Fibroblast of peridontal ligament (primary cell): ENCODE data around the gene DPCD.

Experiments used
- DNase-seq: peaks from one replicate; pipeline ENCODE4 v3.0.0-alpha.2; 2010; ENCODE audit errors: extremely low read depth

DPCD gene

DNA sequence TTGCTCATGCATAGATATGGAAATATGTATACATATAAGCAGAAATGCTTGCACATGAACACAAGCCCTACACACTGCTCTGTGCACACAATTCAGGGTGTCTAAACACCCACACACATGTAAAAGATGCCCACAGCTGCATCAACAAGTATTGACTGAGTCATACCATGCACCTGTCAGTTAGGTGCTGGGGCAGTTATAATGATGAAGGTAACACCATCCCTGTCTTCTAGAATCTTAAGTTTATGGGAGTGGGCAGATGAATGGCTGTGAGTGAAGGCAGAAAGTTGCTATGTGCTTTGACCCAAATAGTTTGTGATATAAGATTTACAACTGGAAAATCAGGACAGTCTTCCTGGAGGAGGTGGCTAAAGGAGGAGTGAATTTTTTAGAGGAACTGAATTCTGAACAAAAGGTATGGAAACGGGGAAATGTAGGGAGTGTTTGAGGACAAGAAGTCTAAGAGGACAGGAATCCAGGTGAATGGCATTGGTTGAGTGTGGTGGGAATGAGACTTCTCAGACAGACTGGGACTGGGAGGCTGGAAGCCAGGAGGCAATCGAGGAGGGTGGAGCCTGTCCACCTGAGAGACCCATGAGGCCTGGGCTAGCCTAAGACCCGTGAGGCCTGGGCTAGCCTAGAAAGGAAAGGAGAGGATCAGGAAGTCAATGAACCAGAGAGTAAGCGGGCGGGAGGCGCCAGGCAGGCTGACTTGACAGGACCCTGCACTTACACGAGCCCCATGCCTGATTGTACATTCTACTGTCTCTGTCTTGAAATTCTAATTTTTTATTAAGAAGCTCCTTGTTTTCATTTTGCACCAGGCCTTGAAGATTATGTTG is 20.7 kb upstream of the DPCD start:
- DNase-seq, result no peak

DNA sequence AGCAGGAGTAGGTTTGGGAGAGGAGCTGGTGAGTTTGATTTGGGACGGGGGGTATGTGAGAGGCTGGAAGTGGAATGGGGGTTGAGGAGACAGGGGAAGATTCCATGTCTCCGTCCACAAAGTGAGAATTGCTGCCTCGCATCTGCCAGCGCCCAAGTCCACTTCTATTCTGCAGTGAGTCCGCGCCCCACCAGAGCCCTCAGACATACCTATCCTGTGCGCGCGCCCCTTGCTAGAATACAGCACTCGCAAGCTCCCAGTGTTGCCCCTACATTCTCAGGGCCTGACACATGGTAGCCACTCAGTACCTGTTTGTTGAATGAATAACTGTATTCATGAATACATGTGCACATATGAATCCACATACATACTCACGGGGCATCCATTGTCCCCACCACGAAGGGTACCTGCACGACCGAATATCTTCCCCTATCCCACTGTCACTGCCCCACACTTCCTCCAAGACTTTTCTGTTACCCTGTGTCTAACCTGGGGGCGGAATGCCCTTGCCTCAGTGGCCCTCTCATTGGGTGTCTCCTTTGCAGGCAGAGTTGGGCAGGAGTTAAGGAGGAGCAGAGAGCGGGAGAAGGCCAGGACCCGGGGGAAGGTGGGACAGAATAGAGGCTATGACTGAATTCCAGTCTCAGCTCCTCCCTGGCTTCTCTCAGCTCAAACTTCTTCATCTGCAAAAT is 19.9 kb upstream of the DPCD start:
- no peak for DNase-seq

DNA sequence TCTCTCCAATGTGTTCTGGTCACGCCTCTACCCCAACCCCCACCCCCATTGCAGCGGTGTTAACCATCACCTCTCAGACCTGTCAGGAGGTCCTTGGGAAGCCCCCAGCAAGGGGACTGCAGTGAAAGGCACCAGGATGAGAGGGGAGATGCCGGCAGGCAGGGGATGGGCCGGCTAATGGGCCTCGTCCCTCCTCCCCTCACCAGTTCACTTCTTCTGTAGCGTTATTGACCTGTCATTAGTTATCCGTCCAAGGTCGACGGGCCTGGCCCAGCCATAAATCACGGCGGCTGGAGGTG is 18.8 kb upstream of the DPCD start:
- DNase-seq, result no peak

DNA sequence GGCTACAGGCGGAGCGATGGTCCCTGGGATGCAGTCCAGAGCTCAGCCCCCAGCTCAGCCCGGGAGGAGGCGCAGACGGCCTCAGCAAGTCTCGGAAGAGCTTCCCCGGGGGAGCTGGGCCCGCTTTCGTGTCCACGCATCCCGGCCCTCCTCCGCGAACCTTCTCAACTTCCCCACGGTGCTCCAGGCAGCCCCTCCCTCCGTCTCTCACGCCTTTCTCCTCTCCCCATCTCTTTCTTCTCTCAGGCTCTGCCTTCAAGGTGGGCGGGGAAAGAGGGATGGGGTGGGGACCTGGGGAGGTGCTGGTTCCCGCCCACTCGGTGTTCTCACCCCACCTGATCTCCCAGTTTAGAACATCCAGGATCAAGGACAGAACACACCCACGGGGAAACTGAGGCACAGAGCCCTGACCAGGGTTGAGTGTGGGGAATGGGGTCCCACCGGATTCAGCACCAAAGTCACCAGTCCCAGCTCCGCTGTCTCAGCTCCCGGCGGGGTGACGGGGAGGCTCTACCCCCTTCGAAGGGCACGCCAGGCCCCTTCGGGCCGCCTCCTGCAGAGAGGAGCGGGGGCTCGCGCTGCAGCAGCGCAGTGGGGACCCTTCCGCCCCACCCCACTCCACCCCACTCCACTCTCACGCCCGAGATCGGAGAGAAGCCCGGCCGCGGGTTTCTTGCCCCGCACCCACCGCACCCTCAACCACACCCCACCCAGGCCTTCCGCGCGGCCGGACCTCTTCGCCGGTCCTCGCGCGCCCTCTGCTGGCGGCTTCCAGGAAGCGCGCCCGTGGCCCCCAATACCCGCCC is 18.3 kb upstream of the DPCD start:
- DNase-seq, result peak; percentile 63

DNA sequence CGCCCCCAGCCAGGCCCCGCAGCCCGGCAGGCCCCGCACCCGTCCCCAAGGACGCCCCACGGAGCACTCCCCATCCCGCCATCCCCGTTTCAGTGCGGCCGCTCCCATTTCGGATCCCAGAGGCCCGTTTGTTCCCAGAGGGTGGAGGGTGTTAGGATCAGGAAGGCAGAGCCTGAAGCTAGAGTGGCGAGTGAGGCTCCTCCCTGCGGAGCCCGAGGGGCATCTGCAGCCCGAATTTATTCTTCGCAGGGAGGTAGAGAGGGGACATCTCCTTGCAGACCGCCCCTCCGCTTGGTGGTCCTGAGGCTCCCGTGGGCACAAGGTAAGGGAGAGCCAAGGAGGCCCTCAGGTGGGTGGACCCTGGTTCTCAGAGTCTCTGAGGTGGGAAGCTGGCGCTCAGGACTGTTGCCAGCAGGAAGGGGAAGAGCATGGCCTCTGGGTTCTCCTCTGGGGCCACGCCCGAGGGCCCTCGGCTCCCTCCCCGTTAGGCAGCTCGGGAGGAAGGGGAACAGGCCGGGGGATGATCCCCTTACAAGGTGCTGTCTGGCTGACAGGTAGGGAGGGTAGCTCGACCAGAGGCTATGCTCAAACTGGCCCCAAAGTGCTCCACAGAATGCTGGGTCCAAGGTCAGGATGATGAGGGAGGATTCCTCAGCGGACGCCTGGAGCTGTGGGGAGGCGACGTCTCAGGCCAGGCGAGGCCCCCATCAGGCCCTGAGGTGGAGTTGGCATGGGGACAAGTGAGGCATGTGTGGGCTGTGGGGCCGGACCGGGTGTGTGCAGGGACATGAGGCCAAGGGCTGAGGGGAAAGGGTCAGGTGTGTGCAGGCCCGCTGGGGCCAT is 17.5 kb upstream of the DPCD start:
- no peak for DNase-seq

DNA sequence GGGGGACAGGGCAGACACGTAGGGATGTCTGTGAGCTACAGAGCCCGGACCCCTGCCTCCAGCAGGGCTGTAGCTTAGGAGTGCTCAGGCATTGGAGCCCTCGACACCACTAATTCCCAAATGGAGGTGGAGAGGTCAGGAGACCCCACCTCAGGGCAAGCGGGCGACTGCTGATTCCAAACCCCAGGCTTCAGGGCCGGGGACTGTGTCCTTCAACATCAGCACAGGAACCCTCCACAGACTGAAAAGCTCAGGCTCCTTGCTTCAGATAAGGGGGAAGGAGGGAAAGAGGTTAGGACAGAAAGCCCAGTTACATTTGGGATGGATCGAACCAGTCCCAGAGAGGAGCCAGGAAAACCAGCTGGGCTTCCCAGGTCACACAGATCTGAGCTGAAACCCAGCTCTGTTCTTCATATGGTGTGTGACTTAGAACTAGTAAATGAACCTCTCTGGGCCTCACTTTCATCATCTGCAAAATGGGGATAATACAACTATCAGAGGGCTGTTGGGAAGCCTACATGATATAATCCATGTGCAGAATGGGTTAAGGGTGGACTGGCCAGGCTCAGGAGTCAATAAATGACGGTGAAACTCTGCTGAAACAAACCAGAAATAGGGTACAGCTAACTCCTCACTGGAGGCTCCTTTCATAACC is 16.7 kb upstream of the DPCD start:
- no peak for DNase-seq

DNA sequence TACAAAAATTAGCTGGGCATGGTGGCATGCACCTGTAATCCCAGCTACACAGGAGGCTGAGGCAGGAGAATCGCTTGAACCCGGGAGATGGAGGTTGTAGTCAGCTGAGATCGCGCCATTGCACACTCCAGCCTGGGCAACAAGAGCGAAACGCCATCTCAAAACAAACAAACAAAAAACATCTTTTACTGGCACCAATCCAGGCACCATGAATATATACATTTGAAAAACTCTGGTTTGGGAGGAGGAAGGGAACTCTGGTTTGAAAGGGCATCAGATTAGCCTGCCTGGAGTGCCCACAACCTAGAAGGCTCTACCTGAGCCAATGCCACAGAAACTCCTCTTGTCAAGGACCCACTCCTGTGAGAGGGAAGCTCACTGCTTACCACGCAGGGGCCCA is 16.0 kb upstream of the DPCD start:
- no peak for DNase-seq

DNA sequence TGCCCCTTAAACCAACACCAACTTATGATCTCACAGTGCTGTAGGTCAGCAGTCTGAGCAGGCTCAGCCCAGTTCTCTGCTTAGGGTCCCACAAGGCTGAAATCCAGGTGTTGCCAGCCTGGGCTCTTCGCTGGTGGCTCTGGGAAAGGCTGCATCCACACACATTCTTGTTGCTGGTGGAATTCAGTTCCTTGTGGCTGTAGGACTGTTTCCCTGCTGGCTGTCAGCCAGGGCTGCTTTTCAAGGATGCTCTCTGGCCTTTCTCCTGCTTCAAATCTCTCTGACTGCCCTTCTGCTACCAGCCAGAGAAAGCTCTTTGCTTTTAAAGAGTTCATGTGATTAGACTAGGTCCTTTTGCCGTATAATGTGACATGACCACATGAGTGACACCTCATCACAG is 15.3 kb upstream of the DPCD start:
- DNase-seq, result no peak

DNA sequence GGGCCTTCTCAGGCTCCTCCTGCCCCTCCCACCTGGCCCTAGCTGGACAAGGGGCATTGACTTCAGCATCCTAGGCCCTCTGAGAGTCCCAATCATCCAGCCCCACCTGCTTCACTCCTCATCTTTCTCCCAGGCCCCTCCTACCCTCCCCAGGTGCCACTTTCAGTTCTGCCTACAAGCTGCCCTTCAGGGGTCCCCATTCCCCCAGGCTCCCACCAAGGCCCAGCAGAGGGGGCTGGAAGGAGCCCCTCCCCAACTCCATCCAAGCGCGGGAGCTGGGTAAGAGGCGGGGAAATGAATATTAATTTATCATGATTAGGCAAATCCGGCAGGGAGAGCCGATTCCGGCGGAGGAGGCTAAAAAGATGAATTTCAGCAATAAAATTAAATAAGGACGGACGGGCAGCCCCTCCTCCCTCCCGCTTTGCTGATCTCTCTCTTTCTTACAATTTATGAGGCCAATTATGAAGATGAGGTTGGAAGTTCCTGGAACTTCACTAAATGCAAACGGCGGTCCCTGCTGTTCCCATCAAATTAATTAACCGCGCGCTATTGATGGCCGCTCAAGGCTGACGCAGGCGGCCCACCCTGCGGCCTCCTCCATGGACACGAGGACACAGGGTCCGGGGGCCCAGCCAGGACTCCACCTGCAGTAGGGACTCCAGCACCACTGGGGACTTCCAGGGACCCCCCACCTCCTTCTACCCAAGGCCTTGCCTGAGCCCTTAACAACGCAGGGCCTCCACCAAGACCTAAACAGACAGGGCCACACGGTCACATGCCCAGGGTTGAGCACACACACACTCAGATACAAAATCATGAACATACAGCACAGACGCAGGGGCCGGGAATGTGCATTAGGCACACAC is 14.0 kb upstream of the DPCD start:
- DNase-seq, result no peak

DNA sequence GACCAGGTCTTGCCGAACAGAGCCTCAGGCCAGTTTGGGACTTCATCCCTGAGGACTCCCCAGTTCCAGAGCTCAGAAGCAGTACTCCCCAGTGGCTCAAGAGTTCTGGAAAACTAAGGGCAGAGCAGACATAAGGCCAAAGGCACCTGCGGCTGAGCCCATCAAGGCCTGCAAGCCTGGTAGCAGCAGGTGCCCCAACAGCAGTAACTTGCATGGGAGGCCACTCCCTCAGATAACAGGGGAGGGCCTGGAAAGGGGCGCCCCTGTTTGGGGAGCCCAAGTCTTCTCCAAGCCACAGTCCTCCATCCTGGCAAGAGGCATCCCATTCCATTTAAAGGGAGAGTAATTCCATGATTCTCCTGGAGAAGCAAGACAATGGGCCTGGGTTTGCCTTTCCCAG is 13.0 kb upstream of the DPCD start:
- DNase-seq, result no peak

DNA sequence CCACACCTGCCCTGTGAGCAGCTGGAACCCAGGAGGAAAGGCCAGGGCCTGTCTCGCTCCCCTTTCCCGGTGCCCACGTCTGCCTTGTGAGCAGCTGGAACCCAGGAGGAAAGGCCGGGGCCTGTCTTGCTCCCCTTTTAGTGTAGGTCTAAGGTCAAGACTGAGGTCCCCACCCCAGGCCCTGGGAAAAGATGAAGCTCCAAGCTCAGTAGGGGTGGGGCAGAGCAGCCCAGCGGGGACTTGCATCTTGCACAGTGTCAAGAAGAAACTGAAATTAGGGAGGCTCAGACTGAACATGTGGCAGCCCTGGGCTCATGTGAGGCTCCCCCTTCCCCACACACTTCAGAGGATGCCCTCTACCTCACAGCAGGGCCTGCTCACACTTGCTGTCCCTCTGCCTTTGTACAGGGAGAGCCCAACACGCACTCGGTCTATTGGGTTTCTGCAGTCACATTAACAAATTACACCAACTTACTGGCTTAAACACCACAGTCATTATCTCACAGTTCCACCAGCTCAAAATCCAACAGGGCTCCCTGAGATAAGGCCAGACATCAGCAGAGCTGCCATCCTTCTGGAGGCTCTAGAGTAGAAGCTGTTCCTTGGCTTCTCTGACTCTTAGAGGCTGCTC is 12.4 kb upstream of the DPCD start:
- no peak for DNase-seq

DNA sequence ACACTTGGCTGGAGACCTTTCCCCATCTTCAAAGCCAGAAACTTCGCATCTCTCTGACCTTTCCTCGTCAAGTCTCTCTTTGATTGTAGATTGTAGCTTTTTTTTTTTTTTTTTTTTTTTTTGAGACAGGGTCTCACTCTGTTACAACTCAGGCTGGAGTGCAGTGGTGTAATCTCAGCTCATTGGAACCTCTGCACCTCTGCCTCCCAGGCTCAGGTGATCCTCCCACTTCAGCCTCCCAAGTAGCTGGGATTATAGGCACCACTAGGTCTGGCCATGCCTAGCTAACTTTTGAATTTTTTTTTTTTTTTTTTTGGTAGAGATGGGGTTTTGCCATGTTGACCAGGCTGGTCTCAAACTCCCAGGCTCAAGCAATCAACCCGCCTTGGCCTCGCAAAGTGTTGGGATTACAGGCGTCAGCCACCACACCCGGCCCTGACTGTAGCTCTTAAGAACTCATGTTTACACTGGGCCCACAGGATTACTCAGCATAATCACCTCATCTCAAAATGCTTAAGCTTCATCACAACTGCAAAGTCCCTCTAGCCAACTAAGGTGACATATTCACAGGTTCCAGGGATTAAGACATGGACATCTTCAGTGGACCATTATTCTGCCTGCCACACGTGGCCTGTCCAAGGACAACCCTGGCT is 11.8 kb upstream of the DPCD start:
- DNase-seq, result peak; percentile 30

DNA sequence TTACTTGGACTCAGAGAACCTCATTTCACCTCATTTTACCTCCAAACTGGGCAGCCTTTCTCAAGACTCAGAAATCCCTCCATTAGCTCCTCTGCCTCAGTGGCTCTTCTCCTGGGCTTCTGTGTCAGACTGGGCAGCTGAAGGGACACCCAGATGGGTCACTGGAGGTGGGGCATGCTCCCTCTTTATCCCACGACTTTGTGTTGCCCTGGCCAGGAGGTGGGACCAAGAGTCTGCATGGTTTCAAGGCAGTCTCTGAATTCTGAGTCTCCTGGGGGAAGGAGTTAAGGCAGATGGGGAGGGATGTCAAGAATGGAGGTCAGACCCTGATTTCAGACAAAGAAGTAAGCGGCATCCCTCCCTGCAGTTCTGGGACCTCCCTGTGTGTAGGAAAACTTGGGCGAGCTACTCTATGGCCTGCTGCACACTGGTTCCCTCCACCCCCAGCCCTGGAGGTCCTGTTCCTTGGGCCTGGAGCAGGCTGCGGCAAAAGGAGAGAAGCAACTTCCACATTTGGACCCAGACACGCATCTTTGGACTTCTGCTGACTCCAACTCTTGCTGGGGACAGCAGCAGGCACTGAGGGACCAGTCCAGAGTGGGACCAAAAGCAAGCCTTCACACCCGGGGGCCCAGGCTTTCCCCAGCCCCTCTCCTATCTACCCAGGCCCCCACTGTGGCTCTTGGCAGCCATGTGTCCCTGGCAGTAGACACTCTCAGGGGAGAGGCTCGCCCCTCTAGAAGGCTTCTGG is 10.8 kb upstream of the DPCD start:
- no peak for DNase-seq

DNA sequence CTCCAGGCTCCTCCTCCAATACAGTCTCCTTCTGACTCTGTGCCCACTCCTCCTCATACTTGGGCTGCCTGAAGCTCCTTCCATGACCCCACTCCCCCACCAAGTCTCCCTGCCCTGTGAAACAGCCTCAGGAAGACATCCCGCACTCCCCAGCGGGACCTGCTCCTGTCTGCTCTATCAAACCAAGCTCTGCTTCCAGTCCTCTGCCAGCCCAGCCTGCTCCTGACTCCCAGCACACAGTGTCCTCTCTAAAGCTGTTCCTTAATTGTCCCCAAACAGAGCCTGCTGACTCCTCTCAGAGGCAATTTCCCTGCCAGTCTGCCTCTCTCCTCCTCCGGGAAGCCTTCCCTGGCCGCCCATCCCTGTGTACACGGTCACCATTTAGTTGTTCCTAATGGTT is 9.9 kb upstream of the DPCD start:
- no peak for DNase-seq

DNA sequence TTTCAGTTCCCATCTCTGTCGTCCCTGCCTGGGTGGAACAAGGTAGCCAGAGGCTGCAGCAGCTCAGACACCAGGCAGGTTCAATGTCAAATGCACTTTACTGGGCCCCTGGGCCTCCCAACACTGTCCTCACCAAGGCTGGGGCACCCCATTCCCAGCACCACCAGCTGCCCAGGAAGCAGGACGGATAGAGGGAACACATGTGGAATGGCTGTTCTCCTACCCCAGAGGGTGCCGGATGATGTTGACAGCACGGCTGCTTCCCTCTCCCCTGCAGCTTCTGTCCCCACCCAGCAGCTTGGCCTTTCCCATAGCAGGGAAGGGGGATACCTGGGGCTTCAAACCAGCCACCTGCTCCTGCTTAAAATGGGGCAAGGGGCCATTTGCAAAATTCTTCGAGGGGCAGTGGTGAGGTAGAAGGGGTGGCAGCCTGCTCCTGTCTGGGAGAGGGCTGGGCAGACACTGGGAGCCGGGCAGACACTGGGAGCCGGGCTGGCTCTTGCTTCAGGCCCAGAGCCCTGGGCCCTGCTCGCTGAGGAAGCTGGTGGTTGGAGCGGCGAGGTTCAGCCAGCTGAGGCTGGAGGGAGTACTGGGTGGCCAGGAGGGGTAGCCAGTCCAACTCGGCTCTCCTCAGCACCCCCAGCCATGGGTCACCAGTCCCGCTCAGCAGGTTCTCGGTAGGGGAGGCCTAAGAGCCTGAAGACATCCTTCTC is 9.2 kb upstream of the DPCD start:
- no peak for DNase-seq

DNA sequence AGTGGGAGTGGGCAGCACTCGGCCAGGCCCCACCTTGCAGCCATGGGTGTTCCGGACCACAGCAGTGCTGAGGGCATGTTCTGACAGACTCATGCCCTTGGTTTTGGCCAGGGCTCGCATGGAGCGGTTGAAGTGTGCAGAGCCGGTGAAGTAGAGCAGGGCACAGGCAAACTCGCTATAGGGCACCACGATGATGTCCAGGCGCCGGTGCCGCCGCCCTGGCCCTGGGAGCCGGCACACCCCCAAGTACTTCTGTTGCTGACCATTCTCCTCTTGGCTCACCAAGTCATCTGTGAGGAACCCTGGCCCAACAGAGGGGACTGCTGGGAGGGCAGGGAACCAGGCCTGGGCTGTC is 8.6 kb upstream of the DPCD start:
- DNase-seq, result no peak

DNA sequence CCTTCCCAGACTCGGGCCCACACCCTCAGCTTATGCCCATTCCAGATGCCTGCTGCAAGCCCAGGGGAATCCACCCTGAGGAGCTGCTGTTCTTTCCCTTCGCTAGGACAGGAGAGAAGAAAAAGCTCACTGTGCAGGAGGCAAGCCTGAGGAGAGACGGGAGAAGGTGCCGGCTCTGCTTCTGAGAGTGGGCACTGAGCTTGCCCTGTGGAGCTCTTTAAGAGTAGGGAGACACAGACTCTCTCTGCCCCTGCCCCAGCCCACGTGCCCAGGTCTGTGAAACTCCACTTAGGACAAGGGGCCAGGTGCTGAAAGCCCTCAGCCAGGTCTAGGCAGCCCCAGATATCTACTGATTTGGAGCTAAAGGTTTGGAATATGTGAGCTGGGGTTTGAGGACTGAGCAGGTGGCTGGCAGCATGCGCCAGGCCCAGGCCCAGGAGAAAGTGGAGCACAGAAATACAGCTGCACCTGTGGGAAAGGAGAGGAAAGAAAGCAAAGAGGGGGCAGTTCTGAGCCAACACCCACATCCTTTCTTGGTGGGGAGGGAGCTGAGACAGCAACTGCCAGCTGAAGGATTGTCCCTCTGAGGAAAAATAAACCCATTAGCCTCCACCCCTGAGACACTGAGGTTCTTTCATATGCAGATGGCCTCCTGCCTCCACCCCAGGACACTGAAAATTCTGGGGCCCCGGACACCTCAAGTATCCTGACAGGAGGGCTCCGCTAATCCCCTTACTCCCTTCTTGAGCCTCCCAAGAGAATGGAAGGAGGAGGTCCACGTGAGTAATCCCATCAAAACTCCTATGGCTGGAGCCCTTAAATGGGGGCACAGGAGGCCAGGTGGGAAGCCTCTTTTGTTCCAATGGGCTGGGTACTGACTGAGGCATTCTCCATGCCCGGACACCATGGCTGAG is 7.4 kb upstream of the DPCD start:
- no peak for DNase-seq
